ENCODE measurements around the gene SPPL2C. TPM values are rescaled to one million over a fixed set of nuclear protein-coding genes. Genes with fewer than 3 reads are reported as not detected.

The SPPL2C gene
- total and polyA plus RNA-seq, 10 of the 15 experiments (the other 5 are each of a cell fraction or from before 2014, with no cell fraction given), result not detected

DNA sequence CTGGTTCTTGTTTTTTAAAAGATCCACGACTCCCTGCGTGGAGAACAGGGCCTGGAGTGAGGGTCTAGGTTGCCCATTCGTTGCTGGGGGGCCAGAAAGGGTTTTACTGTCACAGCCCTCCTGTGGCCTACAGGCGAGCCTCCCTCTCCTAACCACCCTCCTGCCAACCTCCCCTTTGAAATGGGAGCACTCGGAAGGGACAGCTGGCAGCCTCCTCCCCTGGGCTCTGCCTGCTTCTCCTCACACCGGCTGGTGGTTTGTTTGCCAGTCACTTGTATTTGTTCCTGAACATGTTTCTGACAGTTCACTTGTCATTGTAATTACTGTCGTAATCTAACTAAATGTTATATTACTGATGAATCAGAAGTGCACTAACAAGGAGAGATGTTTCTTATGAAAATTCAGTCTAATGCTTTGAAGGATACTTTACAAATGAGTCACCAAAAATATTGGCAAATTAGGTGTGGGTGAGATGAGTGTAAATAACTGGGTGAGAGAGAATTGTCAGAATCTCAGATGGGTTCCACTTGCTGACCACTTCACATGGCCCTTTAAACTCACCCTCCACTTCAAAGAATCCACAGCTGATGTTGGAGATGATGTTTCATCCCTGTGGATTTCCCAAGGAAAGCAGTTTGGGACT, 2.7 kb upstream of the SPPL2C start:
- BruUV-seq (replicated peaks), result no TSS peak
- ChIA-PET RAD21 (ENCODE audit: unreplicated experiment) (no interaction called here), POLR2A (no interaction called here), SMC1A (ENCODE audit: uncharacterized antibody, unreplicated experiment) (no interaction called here), CTCF (interaction anchor here (0.7 to 1.5 kb wide), 2 partner anchors 10 to 11 kb away, joined by 3 to 5 read pairs; no protein-coding TSS in a partner anchor)
- intact Hi-C loops (cut with micrococcal nuclease; ENCODE audit: unreplicated experiment) (no loop called here), in situ Hi-C loops (cut with MboI) (loop anchor here (25.0 kb wide), 1 partner anchor 430 kb away; no protein-coding TSS in a partner anchor)
- Histone ChIP-seq H3K4me1 (ENCODE audit: control insufficient read depth, insufficient read depth, low read length) (no peaks in the 10 kb centered on the region), H3K27ac (ENCODE audit: control insufficient read depth, insufficient read depth) (no peak overlapping the region), H3K9ac (ENCODE audit: control insufficient read depth, insufficient read depth, low read length) (no peak overlapping the region), H3K27me3 (replicated peaks in 1 of 2; ENCODE audit: control insufficient read depth in 2 of 2, insufficient read depth in 2 of 2, low read length in 1 of 2) (no peaks in the 10 kb centered on the region; a peak in 3 of 4 replicates), H3K4me2 (ENCODE audit: control insufficient read depth, insufficient read depth) (no peak overlapping the region), H2AFZ (ENCODE audit: control insufficient read depth, low read depth, low read length) (no peak overlapping the region), H3K36me3 (ENCODE audit: control insufficient read depth in 2 of 2, insufficient read depth in 2 of 2, low read length in 1 of 2) (no peaks in the 10 kb centered on the region), H3K4me3 (no peak overlapping the region), H3K9me3 (replicated peaks; ENCODE audit: control insufficient read depth, insufficient read depth, low read length) (no peaks in the 10 kb centered on the region), H3K79me2 (ENCODE audit: control insufficient read depth, insufficient read depth, low read length) (no peaks in the 10 kb centered on the region), H4K20me1 (ENCODE audit: control insufficient read depth, insufficient read depth) (no peaks in the 10 kb centered on the region)
- FAIRE-seq (no peak), DNase-seq (ENCODE audit: low read depth, low spot score) (no peak), ATAC-seq (no peak)
- WGBS (ENCODE audit: insufficient coverage, insufficient replicate concordance, low lambda C conversion rate, missing lambda C conversion rate), result 2% methylated on average over 7 of the region's 7 CpGs
- TF ChIP-seq MTA2 (IDR thresholded peaks at IDR 0.05; ENCODE audit: low read depth), result no peak
- TF ChIP-seq CREB1 (IDR thresholded peaks at IDR 0.05; ENCODE audit: low read depth), result no peak
- TF ChIP-seq CBFB (IDR thresholded peaks at IDR 0.05; ENCODE audit: low read depth), result no peak
- TF ChIP-seq JUND (IDR thresholded peaks at IDR 0.05; ENCODE audit: low read depth, low read length), result no peak
- TF ChIP-seq PBX3 (IDR thresholded peaks at IDR 0.05; ENCODE audit: insufficient replicate concordance, low read depth, low read length), result no peak
- no peak for TF ChIP-seq SIN3A (IDR thresholded peaks at IDR 0.05; ENCODE audit: low read depth, low read length)
- no peak for TF ChIP-seq BACH1 (IDR thresholded peaks at IDR 0.05; ENCODE audit: borderline replicate concordance)
- no peak for TF ChIP-seq CHD4 (IDR thresholded peaks at IDR 0.05)
- TF ChIP-seq TAF1 (IDR thresholded peaks at IDR 0.05; ENCODE audit: borderline replicate concordance, low read depth, low read length), result no peak
- TF ChIP-seq, protein P1, sequence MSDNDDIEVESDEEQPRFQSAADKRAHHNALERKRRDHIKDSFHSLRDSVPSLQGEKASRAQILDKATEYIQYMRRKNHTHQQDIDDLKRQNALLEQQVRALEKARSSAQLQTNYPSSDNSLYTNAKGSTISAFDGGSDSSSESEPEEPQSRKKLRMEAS (IDR thresholded peaks at IDR 0.05; ENCODE audit: low read depth, low read length), result no peak
- TF ChIP-seq KDM1A (IDR thresholded peaks at IDR 0.05; ENCODE audit: borderline replicate concordance), result no peak
- no peak for TF ChIP-seq RCOR1 (conservative IDR thresholded peaks at IDR 0.05; ENCODE audit: low read depth, low read length)
- TF ChIP-seq PAX8 (IDR thresholded peaks at IDR 0.05), result no peak
- TF ChIP-seq REST (IDR thresholded peaks at IDR 0.05; ENCODE audit: low read depth, low read length), result no peak
- TF ChIP-seq, protein P2, sequence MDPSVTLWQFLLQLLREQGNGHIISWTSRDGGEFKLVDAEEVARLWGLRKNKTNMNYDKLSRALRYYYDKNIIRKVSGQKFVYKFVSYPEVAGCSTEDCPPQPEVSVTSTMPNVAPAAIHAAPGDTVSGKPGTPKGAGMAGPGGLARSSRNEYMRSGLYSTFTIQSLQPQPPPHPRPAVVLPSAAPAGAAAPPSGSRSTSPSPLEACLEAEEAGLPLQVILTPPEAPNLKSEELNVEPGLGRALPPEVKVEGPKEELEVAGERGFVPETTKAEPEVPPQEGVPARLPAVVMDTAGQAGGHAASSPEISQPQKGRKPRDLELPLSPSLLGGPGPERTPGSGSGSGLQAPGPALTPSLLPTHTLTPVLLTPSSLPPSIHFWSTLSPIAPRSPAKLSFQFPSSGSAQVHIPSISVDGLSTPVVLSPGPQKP (IDR thresholded peaks at IDR 0.05; ENCODE audit: low read depth, low read length), result no peak
- no peak for TF ChIP-seq EGR1 (IDR thresholded peaks at IDR 0.05; ENCODE audit: borderline replicate concordance in 1 of 2, low read depth in 2 of 2, low read length in 2 of 2)
- TF ChIP-seq CBX5 (IDR thresholded peaks at IDR 0.05; ENCODE audit: low read depth), result no peak
- no peak for TF ChIP-seq HDGF (IDR thresholded peaks at IDR 0.05)
- no peak for TF ChIP-seq RELA (IDR thresholded peaks at IDR 0.05; ENCODE audit: borderline replicate concordance, partially characterized antibody)
